OCI-LY7 (cell line): ENCODE data around the gene CPSF3. TPM values are rescaled to one million over a fixed set of nuclear protein-coding genes. Genes with fewer than 3 reads are reported as not detected.

Source experiments
- BruUV-seq: library from RNA; stranded (reverse); fragments of 400-500 nt; replicated peaks from 2 replicates; lab custom pipeline; 2021; lab: Mats Ljungman, UMichigan
- CTCF ChIA-PET: fragments of 300-600 bp; sonication (Branson Sonifier 250); formaldehyde crosslinking; loops from one replicate; lab custom pipeline; 2022; ENCODE audit warnings: antibody characterized with exemption; ENCODE audit not compliant: unreplicated experiment; lab: Charles Lee
- POLR2A ChIA-PET: fragments of 300-600 bp; sonication (Branson Sonifier 250); formaldehyde crosslinking; loops from one replicate; lab custom pipeline; 2022; ENCODE audit warnings: antibody characterized with exemption; lab: Charles Lee
- DNase-seq: peaks from one replicate; pipeline ENCODE4 v3.0.0-alpha.2; 2015; ENCODE audit warnings: low spot score
- H2AFZ ChIP-seq: fragments of 200-600 bp; sonication (generic), shearing (Covaris generic); 2 replicates; pipeline ENCODE4 v1.6.1; 2014; ENCODE audit warnings: mild to moderate bottlenecking, antibody characterized with exemption, low read length, moderate library complexity
- H3K27ac ChIP-seq: fragments of 200-600 bp; sonication (generic); 2 replicates; pipeline ENCODE4 v1.5.1; 2014; ENCODE audit warnings: mixed run types, low read depth, mild to moderate bottlenecking, moderate library complexity, low read length, inconsistent platforms; ENCODE audit not compliant: poor library complexity, severe bottlenecking
- H3K36me3 ChIP-seq: fragments of 200-600 bp; sonication (generic); 2 replicates; pipeline ENCODE4 v1.6.1; 2014; ENCODE audit warnings: mild to moderate bottlenecking, antibody characterized with exemption, low read length, moderate library complexity, mixed read lengths; ENCODE audit not compliant: insufficient read depth
- H3K4me1 ChIP-seq: fragments of 200-600 bp; sonication (generic); 2 replicates; pipeline ENCODE4 v1.5.1; 2014; ENCODE audit warnings: mild to moderate bottlenecking, low read length; ENCODE audit not compliant: insufficient read depth, poor library complexity, severe bottlenecking
- H3K4me2 ChIP-seq: fragments of 200-600 bp; sonication (generic); 2 replicates; pipeline ENCODE4 v1.6.1; 2014; ENCODE audit warnings: mild to moderate bottlenecking, low read length
- H3K4me3 ChIP-seq: fragments of 200-600 bp; sonication (generic); 2 replicates; pipeline ENCODE4 v1.5.1; 2014; ENCODE audit warnings: mild to moderate bottlenecking, low read depth, low read length; ENCODE audit not compliant: poor library complexity, severe bottlenecking
- H3K79me2 ChIP-seq: fragments of 200-600 bp; sonication (generic); 2 replicates; pipeline ENCODE4 v1.6.1; 2016; ENCODE audit warnings: low read depth, mild to moderate bottlenecking, low read length, moderate library complexity, mixed read lengths; ENCODE audit not compliant: insufficient read depth
- H3K9me2 ChIP-seq: fragments of 200-600 bp; sonication (generic); 2 replicates; pipeline ENCODE4 v1.6.1; 2016; ENCODE audit warnings: mild to moderate bottlenecking, low read length, mixed read lengths; ENCODE audit not compliant: insufficient read depth
- H3K9me3 ChIP-seq: fragments of 200-600 bp; sonication (generic); 2 replicates; pipeline ENCODE4 v1.6.1; 2014; ENCODE audit warnings: mild to moderate bottlenecking, mixed run types, low read length, mixed read lengths
- H4K20me1 ChIP-seq: fragments of 200-600 bp; sonication (generic); 2 replicates; pipeline ENCODE4 v1.6.1; 2014; ENCODE audit warnings: mild to moderate bottlenecking, antibody characterized with exemption, low read length, moderate library complexity, mixed read lengths; ENCODE audit not compliant: insufficient read depth
- CTCF ChIP-seq: fragments of 200-600 bp; sonication (generic); conservative IDR thresholded peaks from 2 replicates; pipeline ENCODE4 v1.5.1; 2014; ENCODE audit warnings: mild to moderate bottlenecking, antibody characterized with exemption, low read length, moderate library complexity, mixed read lengths
- EZH2phosphoT487 ChIP-seq: fragments of 200-600 bp; sonication (generic); IDR thresholded peaks from 2 replicates; pipeline ENCODE4 v1.6.1; 2018; ENCODE audit warnings: low read depth, borderline replicate concordance, mild to moderate bottlenecking, mixed run types, antibody characterized with exemption, low read length, moderate library complexity, mixed read lengths
- intact Hi-C: fragments of 100-400 bp; cut with micrococcal nuclease; formaldehyde crosslinking; loops from one replicate; pipeline ENCODE4 v1.10.0; 2022; ENCODE audit not compliant: unreplicated experiment
- total RNA-seq, 2 experiments: library from RNA; depleted of rRNA in 1 of 2; stranded (reverse); fragments of >200 nt in 1 of 2; shearing (Covaris generic) in 1 of 2; gene quantifications; 2 replicates each; pipeline ENCODE4 v1.2.3, GENCODE V29; 2014 to 2022

Gene CPSF3
- total RNA-seq, 2 experiments from 2014 or later: 54.5 to 88.3 TPM

GRCh38 chr2:9380702-9381628 is 42.5 kb upstream of the CPSF3 start:
- intact Hi-C loops: no loop called here
- ChIA-PET CTCF (no interaction called here), POLR2A (interaction anchor here (0.6 kb wide), 1 partner anchor 234 kb away, joined by 4 read pairs; no protein-coding TSS in a partner anchor)
- peaks cover 14% of the 10 kb centered on the region for H3K4me1 ChIP-seq
- no peak overlapping the region for H3K27ac ChIP-seq
- no peak overlapping the region for H2AFZ ChIP-seq
- no peaks in the 10 kb centered on the region for H3K9me3 ChIP-seq
- no peaks in the 10 kb centered on the region for H3K9me2 ChIP-seq
- H3K4me3 ChIP-seq: no peak overlapping the region
- H3K36me3 ChIP-seq: no peaks in the 10 kb centered on the region
- no peak overlapping the region for H3K4me2 ChIP-seq
- DNase-seq: no peak
- no peaks in the 10 kb centered on the region for H3K79me2 ChIP-seq
- H4K20me1 ChIP-seq: no peaks in the 10 kb centered on the region
- BruUV-seq: no TSS peak
- TF ChIP-seq EZH2phosphoT487: no peak
- TF ChIP-seq CTCF: no peak

GRCh38 chr2:9382604-9383235 is 40.7 kb upstream of the CPSF3 start:
- no TSS peak for BruUV-seq
- no peak for DNase-seq
- ChIA-PET CTCF (no interaction called here), POLR2A (interaction anchor here (1.3 kb wide), 1 partner anchor 17 kb away, joined by 3 read pairs; no protein-coding TSS in a partner anchor)
- Histone ChIP-seq H3K9me2 (no peaks in the 10 kb centered on the region), H3K4me3 (no peak overlapping the region), H4K20me1 (no peaks in the 10 kb centered on the region), H3K4me1 (peaks cover 4% of the 10 kb centered on the region), H3K36me3 (no peaks in the 10 kb centered on the region), H3K9me3 (no peaks in the 10 kb centered on the region), H3K79me2 (no peaks in the 10 kb centered on the region), H2AFZ (no peak overlapping the region), H3K4me2 (no peak overlapping the region), H3K27ac (no peak overlapping the region)
- intact Hi-C loops: no loop called here
- no peak for TF ChIP-seq EZH2phosphoT487
- no peak for TF ChIP-seq CTCF
